IMR-90 (cell line): Measurements from ENCODE around the gene SLC19A2. TPM values are rescaled to one million over a fixed set of nuclear protein-coding genes. Genes with fewer than 3 reads are reported as not detected.

ENCODE experiments used
- ATAC-seq: fragments of 200-7000 bp; cut with Tn5 transposase; 2 replicates; pipeline ENCODE4 v1.9.1; 2020; ENCODE audit warnings: low read depth, mild to moderate bottlenecking, moderate library complexity
- BruUV-seq: library from RNA; stranded (reverse); fragments of 400-500 nt; replicated peaks from 2 replicates; lab custom pipeline; 2021; lab: Mats Ljungman, UMichigan
- CTCF ChIA-PET: fragments of 300-600 bp; formaldehyde crosslinking; extraction: SDS; loops from one replicate; lab custom pipeline; 2021; ENCODE audit warnings: antibody characterized with exemption; lab: Yijun Ruan, JAX
- POLR2A ChIA-PET: fragments of 300-600 bp; sonication (Branson Sonifier 250); formaldehyde crosslinking; loops from one replicate; lab custom pipeline; 2022; ENCODE audit warnings: antibody characterized with exemption; ENCODE audit not compliant: unreplicated experiment; lab: Charles Lee
- DNase-seq: peaks from one replicate; pipeline ENCODE4 v3.0.0; 2013
- H2AFZ ChIP-seq: replicated peaks from 2 replicates; pipeline ENCODE3; 2013; ENCODE audit warnings: low read length, mild to moderate bottlenecking; ENCODE audit not compliant: poor library complexity
- H2AK5ac ChIP-seq: 2 replicates; pipeline ENCODE4 v1.6.1; 2013; ENCODE audit warnings: low read depth, low read length, inconsistent platforms
- H2AK9ac ChIP-seq: replicated peaks from 2 replicates; pipeline ENCODE3; 2013; ENCODE audit warnings: mild to moderate bottlenecking, low read depth, low read length, moderate library complexity; ENCODE audit not compliant: poor library complexity
- H2BK120ac ChIP-seq: 2 replicates; pipeline ENCODE4 v1.6.1; 2013; ENCODE audit warnings: low read depth, low read length, inconsistent platforms
- H2BK15ac ChIP-seq: 3 replicates; pipeline ENCODE4 v1.6.1; 2013; ENCODE audit warnings: low read depth, low read length, inconsistent platforms
- H2BK20ac ChIP-seq: 2 replicates; pipeline ENCODE4 v1.6.1; 2013; ENCODE audit warnings: low read depth, mild to moderate bottlenecking, inconsistent platforms, low read length, moderate library complexity
- H2BK5ac ChIP-seq: 2 replicates; pipeline ENCODE4 v1.6.1; 2013; ENCODE audit warnings: mild to moderate bottlenecking, low read depth, low read length, inconsistent platforms; ENCODE audit not compliant: poor library complexity, severe bottlenecking
- H3K14ac ChIP-seq: replicated peaks from 2 replicates; pipeline ENCODE4 v1.6.1; 2013; ENCODE audit warnings: low read depth, low read length, inconsistent platforms
- H3K18ac ChIP-seq: 2 replicates; pipeline ENCODE4 v1.6.1; 2013; ENCODE audit warnings: low read depth, low read length, control low read depth
- H3K23ac ChIP-seq: 2 replicates; pipeline ENCODE4 v1.6.1; 2013; ENCODE audit warnings: low read depth, low read length, inconsistent platforms
- H3K27ac ChIP-seq: 2 replicates; pipeline ENCODE4 v1.5.1; 2013; ENCODE audit warnings: mild to moderate bottlenecking, control low read depth, low read length; ENCODE audit not compliant: insufficient read depth
- H3K27me3 ChIP-seq: 2 replicates; pipeline ENCODE4 v1.6.1; 2013; ENCODE audit warnings: low read length; ENCODE audit not compliant: control insufficient read depth, insufficient read depth
- H3K36me3 ChIP-seq: 2 replicates; pipeline ENCODE4 v1.6.1; 2013; ENCODE audit warnings: low read length, mixed read lengths; ENCODE audit not compliant: control insufficient read depth, insufficient read depth
- H3K4ac ChIP-seq: 2 replicates; pipeline ENCODE4 v1.6.1; 2013; ENCODE audit warnings: low read depth, low read length, inconsistent platforms
- H3K4me1 ChIP-seq: 2 replicates; pipeline ENCODE4 v1.6.1; 2013; ENCODE audit warnings: low read length, mixed read lengths; ENCODE audit not compliant: control insufficient read depth, insufficient read depth
- H3K4me2 ChIP-seq: 2 replicates; pipeline ENCODE4 v1.6.1; 2013; ENCODE audit warnings: low read depth, mild to moderate bottlenecking, control low read depth, low read length, moderate library complexity
- H3K4me3 ChIP-seq: 2 replicates; pipeline ENCODE4 v1.5.1; 2013; ENCODE audit warnings: low read depth, mild to moderate bottlenecking, control low read depth, low read length, moderate library complexity; ENCODE audit not compliant: insufficient read depth
- H3K56ac ChIP-seq: 2 replicates; pipeline ENCODE4 v1.6.1; 2013; ENCODE audit warnings: low read length, inconsistent platforms; ENCODE audit not compliant: insufficient read depth; ENCODE audit errors: extremely low read depth
- H3K79me1 ChIP-seq, 2 experiments: 2 replicates each; pipeline ENCODE4 v1.6.1; 2013; ENCODE audit warnings: low read length in 2 of 2, inconsistent platforms in 1 of 2, low read depth in 1 of 2
- H3K9ac ChIP-seq: 2 replicates; pipeline ENCODE4 v1.6.1; 2013; ENCODE audit warnings: low read depth, low read length, control low read depth
- H3K9me1 ChIP-seq: 2 replicates; pipeline ENCODE4 v1.6.1; 2013; ENCODE audit warnings: low read length, inconsistent platforms; ENCODE audit not compliant: insufficient read depth
- H3K9me3 ChIP-seq: 2 replicates; pipeline ENCODE4 v1.6.1; 2013; ENCODE audit warnings: low read length; ENCODE audit not compliant: control insufficient read depth, insufficient read depth
- H4K20me1 ChIP-seq: 2 replicates; pipeline ENCODE4 v1.6.1; 2013; ENCODE audit warnings: low read length, inconsistent platforms; ENCODE audit not compliant: insufficient read depth
- H4K5ac ChIP-seq: 2 replicates; pipeline ENCODE4 v1.6.1; 2013; ENCODE audit warnings: mild to moderate bottlenecking, low read depth, low read length, control low read depth
- H4K8ac ChIP-seq, 2 experiments: 2 replicates each; pipeline ENCODE4 v1.6.1; 2013; ENCODE audit warnings: low read depth in 2 of 2, low read length in 2 of 2, control low read depth in 1 of 2, inconsistent platforms in 1 of 2
- H4K91ac ChIP-seq: 2 replicates; pipeline ENCODE4 v1.6.1; 2013; ENCODE audit warnings: low read depth, low read length, inconsistent platforms; ENCODE audit not compliant: insufficient read depth
- WGBS, 2 experiments: methylation state at CpG; one replicate each; pipeline versions ENCODE4 v1.1.5 to v1.1.7; 2013; ENCODE audit warnings: missing lambda C conversion rate in 2 of 2; ENCODE audit not compliant: insufficient read length in 1 of 2; ENCODE audit errors: extremely low coverage in 2 of 2; 5-methylcytosine and 5-hydroxymethylcytosine counted together
- dilution Hi-C: fragments of 300-500 bp; cut with HindIII; formaldehyde crosslinking; loops from one replicate; pipeline ENCODE4 v1.14.3; 2018; ENCODE audit warnings: low sequenced_read_pairs; ENCODE audit not compliant: unreplicated experiment
- in situ Hi-C: fragments of 300-500 bp; cut with MboI; formaldehyde crosslinking; loops from 3 replicates; pipeline ENCODE4 v1.14.3; 2019; ENCODE audit warnings: low sequenced_read_pairs, inconsistent platforms, mixed read lengths
- intact Hi-C: fragments of 100-400 bp; cut with micrococcal nuclease; formaldehyde crosslinking; loops from 2 replicates; pipeline ENCODE4 v1.10.0; 2022
- polyA plus RNA-seq, 3 experiments: library from polyadenylated mRNA; depleted of rRNA; stranded (reverse); fragments of >200 nt; gene quantifications; 2 replicates each; pipeline ENCODE4 v1.2.3, GENCODE V29; 2012; ENCODE audit warnings: low replicate concordance in 1 of 3
- total RNA-seq: library from RNA; depleted of rRNA; stranded (reverse); fragments of >200 nt; gene quantifications from 2 replicates; pipeline ENCODE4 v1.2.3, GENCODE V29; 2012
- TF ChIP-seq, protein P1 (sequence below): conservative IDR thresholded peaks from 2 replicates; pipeline ENCODE4 v1.5.1; 2012; ENCODE audit warnings: mild to moderate bottlenecking, low read depth, low read length, improper control_type of control experiment

Gene SLC19A2
- total and polyA plus RNA-seq, 2 of the 4 experiments (the other 2 are of a cell fraction) = 3.6 to 5.2 TPM

DNA sequence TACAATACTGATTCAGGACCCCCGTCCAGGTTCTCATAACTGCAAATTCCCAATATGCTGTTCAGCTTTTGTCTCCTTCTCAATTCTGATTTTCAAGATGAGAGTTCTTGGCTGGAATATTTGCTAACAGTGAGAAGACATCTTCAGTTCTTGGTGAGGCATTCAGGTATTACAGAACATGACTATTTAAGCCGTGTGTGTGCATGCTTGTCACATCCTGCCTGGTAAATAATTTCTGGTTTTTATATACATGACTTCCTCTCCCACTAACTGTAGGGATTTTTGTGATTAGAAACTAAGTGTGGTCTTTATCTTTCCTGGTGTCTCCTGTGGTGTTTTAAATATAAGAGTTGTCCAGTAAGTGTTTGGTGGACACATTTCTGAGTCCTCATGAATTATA is 10.2 kb upstream of the SLC19A2 start:
- CTCF ChIA-PET = no interaction called here
- Histone ChIP-seq H3K4me1 (no peaks in the 10 kb centered on the region), H2BK15ac (no peak overlapping the region), H3K14ac (no peak overlapping the region), H2AFZ (no peak overlapping the region), H3K9me1 (no peaks in the 10 kb centered on the region), H3K4ac (no peak overlapping the region), H2BK120ac (no peak overlapping the region), H3K27ac (no peak overlapping the region), H2AK5ac (no peak overlapping the region), H3K9me3 (no peaks in the 10 kb centered on the region), H4K5ac (no peak overlapping the region), H4K20me1 (no peaks in the 10 kb centered on the region), H3K4me3 (no peak overlapping the region), H3K23ac (no peak overlapping the region), H3K27me3 (no peaks in the 10 kb centered on the region), H4K91ac (no peak overlapping the region), H3K18ac (no peak overlapping the region), H2BK5ac (no peak overlapping the region), H3K4me2 (no peak overlapping the region), H3K56ac (no peak overlapping the region), H3K9ac (no peak overlapping the region), H3K79me1 (no peaks in the 10 kb centered on the region), H4K8ac (no peak overlapping the region), H2AK9ac (no peak overlapping the region), H3K36me3 (no peaks in the 10 kb centered on the region), H2BK20ac (no peak overlapping the region)
- DNase-seq (no peak), ATAC-seq (no peak)
- POLR2A ChIA-PET = no interaction called here
- BruUV-seq = no TSS peak
- dilution Hi-C loops = no loop called here
- intact Hi-C loops = no loop called here
- TF ChIP-seq, protein P1, sequence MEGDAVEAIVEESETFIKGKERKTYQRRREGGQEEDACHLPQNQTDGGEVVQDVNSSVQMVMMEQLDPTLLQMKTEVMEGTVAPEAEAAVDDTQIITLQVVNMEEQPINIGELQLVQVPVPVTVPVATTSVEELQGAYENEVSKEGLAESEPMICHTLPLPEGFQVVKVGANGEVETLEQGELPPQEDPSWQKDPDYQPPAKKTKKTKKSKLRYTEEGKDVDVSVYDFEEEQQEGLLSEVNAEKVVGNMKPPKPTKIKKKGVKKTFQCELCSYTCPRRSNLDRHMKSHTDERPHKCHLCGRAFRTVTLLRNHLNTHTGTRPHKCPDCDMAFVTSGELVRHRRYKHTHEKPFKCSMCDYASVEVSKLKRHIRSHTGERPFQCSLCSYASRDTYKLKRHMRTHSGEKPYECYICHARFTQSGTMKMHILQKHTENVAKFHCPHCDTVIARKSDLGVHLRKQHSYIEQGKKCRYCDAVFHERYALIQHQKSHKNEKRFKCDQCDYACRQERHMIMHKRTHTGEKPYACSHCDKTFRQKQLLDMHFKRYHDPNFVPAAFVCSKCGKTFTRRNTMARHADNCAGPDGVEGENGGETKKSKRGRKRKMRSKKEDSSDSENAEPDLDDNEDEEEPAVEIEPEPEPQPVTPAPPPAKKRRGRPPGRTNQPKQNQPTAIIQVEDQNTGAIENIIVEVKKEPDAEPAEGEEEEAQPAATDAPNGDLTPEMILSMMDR = no peak
- in situ Hi-C loops = no loop called here
- WGBS, 2 experiments = no CpG with 5 or more reads among the region's 2 CpGs
